SK-N-SH (cell line): ENCODE data around the gene SLC33A1. TPM values are rescaled to one million over a fixed set of nuclear protein-coding genes. Genes with fewer than 3 reads are reported as not detected.

Experiments
- CTCF ChIA-PET: fragments of 300-600, 350-600 bp; formaldehyde crosslinking; extraction: SDS; loops from one replicate; lab custom pipeline; 2021; lab: Yijun Ruan, JAX
- POLR2A ChIA-PET: fragments of 350-600 bp; sonication (Branson Sonifier 250); formaldehyde crosslinking; extraction: SDS; loops from one replicate; lab custom pipeline; 2020; ENCODE audit warnings: antibody characterized with exemption, inconsistent platforms; lab: Yijun Ruan, JAX
- DNase-seq: peaks from one replicate; pipeline ENCODE4 v3.0.0; 2012
- H2AFZ ChIP-seq: fragments of 200-600 bp; sonication (generic); 2 replicates; pipeline ENCODE4 v1.8.1; 2016; ENCODE audit warnings: antibody characterized with exemption, mild to moderate bottlenecking, low read depth
- H3F3A ChIP-seq: fragments of 200-600 bp; sonication (generic); replicated peaks from 2 replicates; pipeline ENCODE3; 2016; ENCODE audit warnings: antibody characterized with exemption, mild to moderate bottlenecking; ENCODE audit not compliant: insufficient read depth
- H3K27ac ChIP-seq, 2 experiments: fragments of 200-500 bp in 1 of 2; fragments of 200-600 bp in 1 of 2; sonication (Bioruptor generic) in 1 of 2; sonication (generic), shearing (Covaris generic) in 1 of 2; 2 replicates each; pipeline versions ENCODE4 v1.5.1 to v1.6.1; 2014 to 2016; ENCODE audit warnings: low read depth in 2 of 2, inconsistent platforms in 1 of 2, low read length in 1 of 2, mild to moderate bottlenecking in 1 of 2, mixed read lengths in 1 of 2
- H3K27me3 ChIP-seq: fragments of 200-600 bp; sonication (generic), shearing (Covaris generic); 2 replicates; pipeline ENCODE4 v1.6.1; 2016; ENCODE audit warnings: mixed run types; ENCODE audit not compliant: insufficient read depth
- H3K36me3 ChIP-seq, 2 experiments: fragments of 200-500 bp in 1 of 2; fragments of 200-600 bp in 1 of 2; sonication (Bioruptor generic) in 1 of 2; sonication (generic) in 1 of 2; replicated peaks in 1 of 2; 2 replicates each; pipeline versions ENCODE3 to v1.5.1; 2014 to 2016; ENCODE audit warnings: low read length in 1 of 2, mild to moderate bottlenecking in 1 of 2; ENCODE audit not compliant: insufficient read depth in 2 of 2, control insufficient read depth in 1 of 2
- H3K4me1 ChIP-seq, 2 experiments: fragments of 200-500 bp in 1 of 2; fragments of 200-600 bp in 1 of 2; sonication (Bioruptor generic) in 1 of 2; sonication (generic), shearing (Covaris generic) in 1 of 2; 2 replicates each; pipeline versions ENCODE4 v1.5.1 to v1.6.1; 2014 to 2016; ENCODE audit warnings: low read depth in 1 of 2, low read length in 1 of 2, mixed run types in 1 of 2; ENCODE audit not compliant: insufficient read depth in 2 of 2, control insufficient read depth in 1 of 2
- H3K4me2 ChIP-seq: fragments of 200-600 bp; sonication (generic), shearing (Covaris generic); 2 replicates; pipeline ENCODE4 v1.6.1; 2017; ENCODE audit warnings: mixed run types
- H3K4me3 ChIP-seq, 2 experiments: fragments of 200-500 bp in 1 of 2; fragments of 200-600 bp in 1 of 2; sonication (Bioruptor generic) in 1 of 2; sonication (generic), shearing (Covaris generic) in 1 of 2; 2 replicates each; pipeline versions ENCODE4 v1.5.1 to v1.8.1; 2014 to 2016; ENCODE audit warnings: low read depth in 2 of 2, inconsistent platforms in 1 of 2, low read length in 1 of 2, mild to moderate bottlenecking in 1 of 2, mixed read lengths in 1 of 2, moderate library complexity in 1 of 2
- H3K79me2 ChIP-seq: fragments of 200-600 bp; sonication (generic); 2 replicates; pipeline ENCODE4 v1.8.1; 2017; ENCODE audit warnings: mild to moderate bottlenecking; ENCODE audit not compliant: insufficient read depth
- H3K9ac ChIP-seq: fragments of 200-600 bp; sonication (generic); 2 replicates; pipeline ENCODE4 v1.6.1; 2017; ENCODE audit warnings: mixed run types
- H3K9me2 ChIP-seq: fragments of 200-600 bp; sonication (generic); 2 replicates; pipeline ENCODE4 v1.6.1; 2017; ENCODE audit warnings: mixed run types
- H3K9me3 ChIP-seq: fragments of 200-600 bp; sonication (generic); 2 replicates; pipeline ENCODE4 v1.6.1; 2017; ENCODE audit warnings: mixed run types, mild to moderate bottlenecking, moderate library complexity
- H4K20me1 ChIP-seq: fragments of 200-600 bp; sonication (generic); 2 replicates; pipeline ENCODE4 v1.6.1; 2017; ENCODE audit warnings: mild to moderate bottlenecking, mixed run types; ENCODE audit not compliant: insufficient read depth
- CHD2 ChIP-seq: fragments of 150-350 bp; IDR thresholded peaks from 2 replicates; pipeline ENCODE4 v1.6.1; 2018; ENCODE audit warnings: low read length; ENCODE audit not compliant: partially characterized antibody
- CTCF ChIP-seq: fragments of 200-600 bp; sonication (generic); IDR thresholded peaks from 2 replicates; pipeline ENCODE4 v1.6.1; 2017; ENCODE audit warnings: antibody characterized with exemption, mild to moderate bottlenecking, moderate library complexity
- ELF1 ChIP-seq: IDR thresholded peaks from 2 replicates; pipeline ENCODE4 v1.4.0; 2012
- EZH2phosphoT487 ChIP-seq: fragments of 200-600 bp; sonication (generic); IDR thresholded peaks from 2 replicates; pipeline ENCODE4 v1.6.1; 2017; ENCODE audit warnings: low read depth, mixed run types, mild to moderate bottlenecking, antibody characterized with exemption, moderate library complexity, borderline replicate concordance
- FOXJ3 ChIP-seq: sonication (generic); formaldehyde crosslinking; IDR thresholded peaks from 2 replicates; pipeline ENCODE4 v1.5.1; 2020; ENCODE audit warnings: mild to moderate bottlenecking, missing genetic modification reagents
- GABPA ChIP-seq: IDR thresholded peaks from 2 replicates; pipeline ENCODE4 v1.4.0; 2012; ENCODE audit warnings: low read depth, mild to moderate bottlenecking
- GATA2 ChIP-seq: sonication (generic); formaldehyde crosslinking; IDR thresholded peaks from 2 replicates; pipeline ENCODE4 v1.5.0; 2020; ENCODE audit warnings: mild to moderate bottlenecking, missing genetic modification reagents
- IRF3 ChIP-seq: fragments of 150-350 bp; IDR thresholded peaks from 2 replicates; pipeline ENCODE4 v1.6.1; 2016; ENCODE audit warnings: mild to moderate bottlenecking, low read depth, low read length
- JUND ChIP-seq: IDR thresholded peaks from 2 replicates; pipeline ENCODE4 v1.4.0; 2012
- MXI1 ChIP-seq: IDR thresholded peaks from 2 replicates; pipeline ENCODE4 v1.6.1; 2012; ENCODE audit warnings: mild to moderate bottlenecking, low read depth, low read length, improper control_type of control experiment
- NRF1 ChIP-seq: IDR thresholded peaks from 2 replicates; pipeline ENCODE4 v1.6.1; 2012; ENCODE audit warnings: low read depth, mild to moderate bottlenecking, low read length
- RAD21 ChIP-seq: IDR thresholded peaks from 2 replicates; pipeline ENCODE4 v1.6.1; 2012; ENCODE audit warnings: mild to moderate bottlenecking, low read length
- REST ChIP-seq: IDR thresholded peaks from 2 replicates; pipeline ENCODE4 v1.6.1; 2012; ENCODE audit warnings: mild to moderate bottlenecking, low read depth, low read length, moderate library complexity
- RFX5 ChIP-seq: IDR thresholded peaks from 2 replicates; pipeline ENCODE4 v1.6.1; 2012; ENCODE audit warnings: mild to moderate bottlenecking, improper control_type of control experiment, low read length
- SMC3 ChIP-seq: IDR thresholded peaks from 2 replicates; pipeline ENCODE4 v1.6.1; 2012; ENCODE audit warnings: low read depth, low read length, improper control_type of control experiment
- TCF12 ChIP-seq: IDR thresholded peaks from 2 replicates; pipeline ENCODE4 v1.4.0; 2012
- USF2 ChIP-seq: fragments of 150-350 bp; IDR thresholded peaks from 2 replicates; pipeline ENCODE4 v1.6.1; 2017; ENCODE audit warnings: antibody characterized with exemption, low read length, low read depth, borderline replicate concordance
- WGBS: methylation state at CpG from one replicate; pipeline ENCODE4 v1.1.6; 2017; ENCODE audit warnings: low lambda C conversion rate; 5-methylcytosine and 5-hydroxymethylcytosine counted together
- polyA plus RNA-seq, 3 experiments: library from polyadenylated mRNA; depleted of rRNA; stranded (reverse); fragments of >200 nt; gene quantifications; 2 replicates each; pipeline ENCODE4 v1.2.3, GENCODE V29; 2012

SLC33A1 gene
- polyA plus RNA-seq, 1 of the 3 experiments (the other 2 are of a cell fraction), result 10.3 TPM

GRCh38 chr3:155880286-155880685, 26.1 kb upstream of the SLC33A1 start:
- ChIA-PET POLR2A (no interaction called here), CTCF (no interaction called here)
- H3K36me3 ChIP-seq, result no peaks in the 10 kb centered on the region
- H3K27ac ChIP-seq, result no peak overlapping the region
- no peak for DNase-seq
- no peak overlapping the region for H3K9ac ChIP-seq
- H3K4me1 ChIP-seq, result peaks cover 0 to 6% of the 10 kb centered on the region in 2 experiments; a peak in 1 of 4 replicates
- H3F3A ChIP-seq, result no peaks in the 10 kb centered on the region
- H3K9me2 ChIP-seq, result no peaks in the 10 kb centered on the region
- no peak for TF ChIP-seq CTCF
- TF ChIP-seq CHD2, result no peak
- no peak for TF ChIP-seq FOXJ3
- no peak for TF ChIP-seq ELF1
- TF ChIP-seq RFX5, result no peak
- TF ChIP-seq JUND, result no peak
- TF ChIP-seq USF2, result no peak
- no peak for TF ChIP-seq IRF3
- no peak for TF ChIP-seq NRF1
- no peak overlapping the region for H3K4me2 ChIP-seq
- no peak overlapping the region for H3K4me3 ChIP-seq
- peaks cover 72% of the 10 kb centered on the region for H4K20me1 ChIP-seq
- no peak overlapping the region for H2AFZ ChIP-seq
- peaks cover 99% of the 10 kb centered on the region for H3K79me2 ChIP-seq
- H3K9me3 ChIP-seq, result no peaks in the 10 kb centered on the region
- H3K27me3 ChIP-seq, result no peaks in the 10 kb centered on the region

- TF ChIP-seq SMC3 (no peak), EZH2phosphoT487 (no peak), REST (no peak), TCF12 (no peak), GABPA (no peak), GATA2 (CRISPR knock-in tag) (no peak), FOXJ3 (no peak), MXI1 (no peak), RFX5 (no peak), RAD21 (no peak), ELF1 (no peak)
- Histone ChIP-seq H3K27ac (no peak overlapping the region), H3K79me2 (peaks cover 100% of the 10 kb centered on the region), H3K27me3 (no peaks in the 10 kb centered on the region), H3K4me2 (no peak overlapping the region), H3K4me1 (peaks cover 8% of the 10 kb centered on the region in 2 experiments; a peak in 3 of 4 replicates), H3K9me3 (no peaks in the 10 kb centered on the region), H3K36me3 (no peaks in the 10 kb centered on the region), H3F3A (no peaks in the 10 kb centered on the region), H4K20me1 (peaks cover 82% of the 10 kb centered on the region), H3K9me2 (no peaks in the 10 kb centered on the region), H2AFZ (no peak overlapping the region), H3K4me3 (no peak overlapping the region), H3K9ac (no peak overlapping the region)
- WGBS, result 96% methylated on average over 2 of the region's 2 CpGs
- POLR2A ChIA-PET, result no interaction called here
- no peak for DNase-seq
- CTCF ChIA-PET, result no interaction called here
Observed at GRCh38 chr3:155876503-155876902, 22.3 kb upstream of the SLC33A1 start.
